Measurements from ENCODE around the gene NTRK2. TPM values are rescaled to one million over a fixed set of nuclear protein-coding genes. Genes with fewer than 3 reads are reported as not detected.
A peak's percentile ranks its signal among the peaks of the same experiment; 100 is the strongest.

The NTRK2 gene
- total RNA-seq, 1 donor: under 0.01 TPM

DNA sequence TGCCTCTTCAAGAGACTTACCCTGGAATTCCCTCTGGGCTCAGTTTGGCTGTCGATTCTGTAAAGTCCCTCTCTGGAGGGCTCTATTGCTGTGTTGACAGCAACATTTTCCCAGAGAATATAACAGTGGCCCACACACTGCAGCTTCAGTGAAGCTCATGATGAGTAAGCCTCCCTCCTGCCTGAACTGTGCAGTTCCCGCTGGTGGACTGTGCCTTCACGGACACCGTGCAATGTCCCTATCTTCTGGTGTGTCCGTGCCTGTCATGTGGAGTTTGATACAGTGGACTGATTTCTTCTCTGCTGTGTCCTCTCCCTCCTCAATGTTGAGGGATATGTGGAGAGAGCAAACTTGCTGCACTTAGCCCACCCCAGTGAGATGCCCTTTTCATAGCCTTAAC lies 109.0 kb downstream of the NTRK2 start:
- DNase-seq (ENCODE audit: low read depth in 2 of 3, low spot score in 2 of 3): no peak

DNA sequence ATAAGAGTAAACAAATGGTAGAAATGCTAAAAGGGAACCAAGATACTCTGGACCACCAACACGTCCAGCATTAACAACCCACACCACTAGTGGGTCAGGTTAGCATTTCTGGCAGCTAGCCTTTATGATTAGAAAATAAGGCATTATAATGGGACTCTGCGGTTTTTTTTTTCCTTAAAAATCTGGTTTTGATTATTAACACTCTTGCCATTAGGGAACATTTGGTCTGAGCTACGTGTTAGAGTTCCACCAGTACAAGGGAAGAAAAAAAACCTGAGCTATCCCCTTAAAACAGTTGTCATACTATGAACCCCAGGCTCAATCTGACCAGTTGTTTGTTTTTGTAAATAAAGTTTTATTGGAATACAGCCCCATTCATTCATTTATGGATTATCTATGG lies 110.4 kb downstream of the NTRK2 start:
- DNase-seq (ENCODE audit: low read depth in 2 of 3, low spot score in 2 of 3): no peak

DNA sequence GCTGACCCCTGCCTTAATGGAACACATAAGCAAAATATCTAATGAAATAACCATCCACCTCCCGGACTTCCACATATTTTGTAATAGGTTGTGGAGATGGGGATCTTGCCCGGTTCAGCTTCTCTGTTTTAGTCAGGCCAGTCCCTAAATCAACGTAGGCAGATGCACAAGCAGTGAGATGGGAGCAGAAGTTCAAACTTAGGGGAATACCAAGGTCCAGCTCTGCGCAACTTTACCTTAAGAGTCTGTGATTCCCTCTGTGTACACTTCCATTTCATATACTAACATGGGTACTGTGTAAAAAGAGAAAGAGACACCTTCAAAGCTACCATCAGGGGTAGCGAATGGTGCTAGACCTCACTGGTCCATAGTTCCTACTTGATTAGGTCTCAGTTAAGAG lies 110.9 kb downstream of the NTRK2 start:
- DNase-seq (ENCODE audit: low read depth in 2 of 3, low spot score in 2 of 3): no peak

DNA sequence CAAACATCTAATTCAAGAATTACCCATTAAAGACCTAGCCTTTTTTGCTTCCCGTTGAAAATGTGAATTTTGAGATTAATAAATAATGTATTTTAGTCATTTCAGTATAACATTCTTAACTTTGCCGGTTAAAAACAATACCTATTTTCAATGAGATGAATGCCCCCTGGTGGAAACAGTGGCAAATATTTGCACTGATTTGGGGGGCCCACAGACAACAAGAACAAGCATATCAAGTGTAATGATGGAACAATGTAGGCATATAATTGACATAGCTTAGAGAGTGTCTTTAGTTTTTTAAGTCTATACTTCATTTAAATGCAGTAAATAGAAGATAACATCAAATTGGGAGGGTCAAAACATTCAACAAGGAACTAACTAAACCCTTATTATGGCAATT lies 111.9 kb downstream of the NTRK2 start:
- DNase-seq (ENCODE audit: low read depth in 2 of 3, low spot score in 2 of 3): peak in 2 of 3 donors; percentile 14 to 61

- DNase-seq (ENCODE audit: low read depth in 2 of 3, low spot score in 2 of 3): no peak
Measured at GRCh38 chr9:84781931-84782866, 112.7 kb downstream of the NTRK2 start.

DNA sequence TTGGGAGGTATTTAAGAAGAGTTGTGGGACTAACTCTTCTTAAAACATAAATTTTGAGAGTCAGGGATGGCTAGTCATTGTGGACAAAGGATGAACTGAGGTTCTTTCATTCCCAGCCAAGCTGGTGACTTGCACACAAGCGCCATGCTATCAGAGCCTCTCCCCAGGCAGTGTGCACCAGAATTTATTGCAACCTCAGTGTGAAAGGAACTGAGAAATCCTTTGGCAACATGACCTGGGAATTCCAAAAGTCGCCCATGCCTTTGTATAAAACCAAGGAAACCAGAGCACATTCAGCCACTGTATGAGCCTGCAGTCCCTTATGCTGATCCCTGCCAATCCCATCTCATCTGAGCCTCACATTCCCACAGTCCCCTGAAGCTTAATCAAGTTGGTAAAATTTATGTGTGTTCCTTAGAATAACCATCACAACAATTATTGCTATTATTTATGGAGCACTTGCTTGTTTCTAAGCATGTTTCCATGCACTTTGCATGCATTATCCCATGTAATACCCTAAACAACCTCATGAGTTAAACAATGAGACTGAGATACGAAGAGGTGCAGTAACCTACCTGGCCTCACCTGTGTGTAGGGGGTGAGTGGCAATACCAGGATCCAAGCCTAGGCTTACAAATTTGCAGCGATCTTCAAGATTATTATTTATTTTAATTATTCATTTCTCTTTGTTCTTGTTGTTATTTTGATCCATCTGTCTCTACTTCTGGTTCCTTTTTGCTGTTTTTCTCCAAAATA lies 116.4 kb downstream of the NTRK2 start:
- no peak for DNase-seq (ENCODE audit: low read depth in 2 of 3, low spot score in 2 of 3)

DNA sequence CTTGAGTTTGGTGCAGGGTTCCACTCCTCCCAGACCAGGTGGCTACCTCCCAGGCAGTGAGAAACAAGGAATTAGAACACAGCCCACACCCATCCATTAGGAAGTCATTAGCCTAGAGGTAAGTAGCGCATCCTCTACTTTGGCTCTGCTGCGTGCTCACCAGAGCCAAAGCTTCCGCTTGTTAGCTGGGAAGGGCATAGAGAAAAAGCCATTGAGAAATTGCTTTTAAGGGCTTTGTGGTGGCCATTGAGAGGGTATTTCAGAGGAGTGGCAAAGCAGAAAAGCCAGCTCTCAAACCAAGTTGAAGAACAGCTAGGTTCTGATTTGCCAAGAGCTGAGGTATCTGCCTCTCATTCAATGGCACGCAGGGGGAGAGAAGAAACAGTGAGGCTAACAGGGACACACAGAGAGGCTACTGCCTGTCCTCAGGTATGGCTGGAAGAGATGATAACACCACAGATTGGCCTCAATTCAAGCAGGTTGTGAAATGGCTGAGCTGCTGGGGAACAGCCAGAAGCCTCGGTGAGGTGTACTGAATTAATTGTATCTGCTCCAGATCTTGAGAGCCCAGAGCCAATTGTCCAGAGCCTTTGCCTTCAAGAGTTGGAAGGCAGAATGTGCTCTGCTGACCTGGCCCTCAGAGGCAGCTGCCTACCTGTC lies 119.4 kb downstream of the NTRK2 start:
- no peak for DNase-seq (ENCODE audit: low read depth in 2 of 3, low spot score in 2 of 3)

DNA sequence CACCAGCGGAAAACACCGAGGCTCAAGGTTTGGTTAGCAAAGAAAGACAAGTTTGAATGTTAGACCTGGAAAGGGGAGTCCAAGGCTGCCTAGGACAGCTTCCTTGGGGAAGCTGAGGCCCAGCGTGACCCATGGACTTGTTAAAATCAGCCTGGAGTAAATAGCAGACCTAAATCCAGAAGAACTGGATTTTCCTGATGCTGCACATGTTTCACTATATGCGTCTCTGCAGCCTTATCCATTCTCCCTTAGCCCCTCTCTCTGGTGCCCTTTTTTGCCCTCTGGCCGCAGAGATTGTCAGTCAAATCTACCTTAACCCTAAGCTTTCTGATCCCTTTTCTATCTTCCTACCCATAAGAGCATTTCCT lies 119.9 kb downstream of the NTRK2 start:
- no peak for DNase-seq (ENCODE audit: low read depth in 2 of 3, low spot score in 2 of 3)

DNA sequence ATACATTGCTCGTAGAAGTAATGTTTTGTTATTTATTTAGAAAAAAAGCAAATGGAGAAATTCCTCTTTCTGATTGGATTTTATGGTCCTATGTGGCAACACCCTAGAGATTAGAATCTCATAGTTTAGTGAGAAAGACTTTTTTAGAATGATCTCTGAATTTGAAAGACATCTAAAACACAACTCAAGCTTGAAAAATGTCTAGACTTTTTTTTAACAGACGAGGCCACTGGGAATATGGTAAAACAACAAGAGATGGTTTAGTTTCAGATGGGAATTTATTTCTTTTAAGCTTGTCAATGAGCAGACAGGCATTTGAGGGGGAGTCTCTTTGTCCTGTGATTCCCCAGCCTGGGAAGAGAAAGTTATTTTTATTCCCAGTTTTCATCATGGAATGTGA lies 122.1 kb downstream of the NTRK2 start:
- no peak for DNase-seq (ENCODE audit: low read depth in 2 of 3, low spot score in 2 of 3)

DNA sequence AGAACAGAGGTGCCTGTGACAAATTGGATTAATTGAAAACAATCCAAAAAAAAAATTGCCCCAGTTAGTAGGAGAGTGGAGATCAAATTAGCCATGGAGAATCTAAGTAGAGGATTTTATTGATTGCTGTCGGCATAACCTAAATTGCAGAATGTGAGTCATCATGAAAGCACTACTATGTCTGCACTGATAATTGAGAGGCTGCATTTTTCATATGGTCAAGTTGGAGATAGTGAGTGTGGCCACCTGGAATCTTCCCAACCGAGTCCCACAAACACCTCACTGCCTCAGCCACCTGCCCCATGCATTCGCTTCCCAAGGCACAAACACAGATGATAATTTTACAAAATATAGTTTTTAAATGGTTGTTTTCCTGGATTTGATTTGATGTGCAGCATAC lies 123.7 kb downstream of the NTRK2 start:
- DNase-seq (ENCODE audit: low read depth in 2 of 3, low spot score in 2 of 3): no peak

- DNase-seq (ENCODE audit: low read depth in 2 of 3, low spot score in 2 of 3): no peak
Measured at GRCh38 chr9:84794981-84795637, 125.6 kb downstream of the NTRK2 start.

DNA sequence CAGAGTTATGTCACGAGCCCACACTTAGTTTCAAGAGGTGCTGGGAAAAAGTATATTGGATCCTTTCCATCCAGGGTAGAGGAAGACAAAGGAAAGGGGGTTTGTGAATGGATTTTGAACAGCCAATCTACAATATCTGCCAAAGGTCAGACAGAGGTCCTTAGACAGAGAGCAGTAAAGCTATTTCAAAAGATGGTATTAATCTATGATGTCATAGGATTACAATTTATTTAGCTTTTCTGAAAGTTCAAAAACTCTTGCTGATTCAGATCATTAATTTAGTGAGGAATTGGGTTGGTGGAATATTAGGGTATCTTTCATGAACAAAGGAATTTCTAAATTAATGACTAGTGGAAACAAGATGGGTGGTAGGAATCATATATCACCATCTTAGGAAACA lies 126.9 kb downstream of the NTRK2 start:
- DNase-seq (ENCODE audit: low read depth in 2 of 3, low spot score in 2 of 3): no peak

- no peak for DNase-seq (ENCODE audit: low read depth in 2 of 3, low spot score in 2 of 3)
Measured at GRCh38 chr9:84799251-84799650, 129.7 kb downstream of the NTRK2 start.

DNA sequence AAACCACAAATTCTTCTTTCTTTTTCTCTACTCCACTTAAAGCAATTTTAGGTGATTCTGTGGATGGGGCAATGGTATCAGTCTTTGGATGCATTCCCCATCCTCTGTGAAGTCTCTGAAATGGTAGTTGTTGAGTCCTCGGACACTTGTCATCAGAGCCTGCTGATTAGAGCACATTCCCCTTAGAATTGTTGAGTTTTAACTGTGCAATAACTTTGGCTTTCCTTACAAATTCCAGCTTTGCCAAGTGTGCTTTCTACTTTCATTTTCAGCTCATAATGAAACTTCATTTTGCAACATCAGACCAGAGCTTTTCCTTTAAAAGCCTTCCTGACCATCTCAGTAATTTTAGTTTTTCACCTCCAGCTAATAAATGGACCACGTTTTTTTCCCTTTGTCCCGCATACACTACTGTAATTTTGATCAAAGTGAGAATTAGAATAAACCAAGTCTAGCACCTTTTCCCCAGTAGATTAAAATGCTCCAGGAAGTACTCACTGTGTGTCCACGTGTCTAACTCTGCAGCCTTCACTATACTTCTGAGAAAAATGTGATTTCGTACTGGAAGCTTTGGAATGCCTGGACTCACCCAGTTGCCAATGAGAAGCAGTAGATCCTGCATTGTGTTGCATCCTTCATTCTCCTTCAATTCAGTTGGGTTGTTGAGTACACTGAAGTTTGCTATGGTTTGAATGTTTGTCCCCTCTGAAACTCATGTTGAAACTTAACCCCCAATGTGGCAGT lies 135.6 kb downstream of the NTRK2 start:
- no peak for DNase-seq (ENCODE audit: low read depth in 2 of 3, low spot score in 2 of 3)

GRCh38 chr9:84807431-84807830 lies 137.9 kb downstream of the NTRK2 start:
- no peak for DNase-seq (ENCODE audit: low read depth in 2 of 3, low spot score in 2 of 3)

DNA sequence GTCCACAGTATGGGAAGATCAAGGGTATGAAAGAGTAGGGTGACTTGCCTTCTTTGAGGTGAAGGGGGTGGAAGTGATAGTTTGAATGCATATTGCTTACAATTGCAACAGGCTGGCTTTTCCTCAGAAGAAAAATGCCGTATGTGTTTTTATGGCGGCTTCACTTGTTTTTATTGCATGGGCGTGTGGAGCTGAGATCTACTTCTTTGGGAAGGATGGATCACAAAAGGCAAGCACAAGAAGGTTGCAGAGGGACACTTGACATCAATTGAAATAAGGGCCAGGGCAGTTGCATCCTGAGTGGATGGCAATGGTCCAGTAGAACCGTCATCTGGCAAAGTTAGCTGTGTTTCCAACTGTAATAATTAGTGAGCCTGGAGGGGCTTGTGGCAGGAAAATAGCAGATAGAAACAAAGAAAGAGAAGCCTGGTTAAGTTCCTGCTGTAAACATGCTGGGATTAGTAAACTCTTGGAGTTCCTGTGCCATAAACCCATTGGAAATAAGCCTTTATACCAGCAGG lies 138.4 kb downstream of the NTRK2 start:
- DNase-seq (ENCODE audit: low read depth in 2 of 3, low spot score in 2 of 3): no peak

DNA sequence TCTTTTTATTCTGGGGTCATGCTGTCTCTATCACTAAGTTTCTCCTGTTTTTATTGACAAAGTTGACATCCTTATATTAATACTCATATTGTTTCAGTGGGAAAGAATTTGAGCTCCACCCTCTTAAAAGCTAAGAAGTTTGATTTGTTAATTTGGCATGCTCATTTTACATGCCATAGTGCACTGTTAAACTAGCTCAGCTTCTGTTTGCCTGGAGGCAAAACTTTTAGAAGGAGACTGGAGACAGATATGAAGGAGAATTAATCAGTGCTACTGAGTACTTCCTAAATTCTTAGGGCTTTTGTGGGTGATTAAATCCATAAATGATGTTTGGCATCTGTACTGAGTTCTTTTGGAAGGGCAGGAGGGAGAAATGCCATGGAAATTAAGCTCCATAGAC lies 138.9 kb downstream of the NTRK2 start:
- DNase-seq (ENCODE audit: low read depth in 2 of 3, low spot score in 2 of 3): no peak

- no peak for DNase-seq (ENCODE audit: low read depth in 2 of 3, low spot score in 2 of 3)
Measured at GRCh38 chr9:84811072-84811750, 141.7 kb downstream of the NTRK2 start.

DNA sequence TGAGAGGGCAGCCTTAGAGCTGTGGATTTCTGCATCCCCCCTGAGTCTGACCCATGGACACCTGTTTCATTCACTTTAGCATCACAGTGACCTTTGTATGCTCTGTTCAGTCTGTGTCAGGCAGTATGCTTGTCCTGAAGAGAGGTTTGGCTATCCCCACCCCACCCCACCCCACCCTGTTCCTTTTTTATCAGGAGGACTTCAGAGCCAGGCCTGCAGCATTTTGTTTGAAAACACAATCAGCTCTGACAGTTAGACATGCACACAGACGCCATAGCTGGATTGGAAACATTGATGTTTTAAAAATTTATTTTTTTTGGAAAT lies 142.2 kb downstream of the NTRK2 start:
- no peak for DNase-seq (ENCODE audit: low read depth in 2 of 3, low spot score in 2 of 3)

GRCh38 chr9:84812355-84812754 lies 142.8 kb downstream of the NTRK2 start:
- no peak for DNase-seq (ENCODE audit: low read depth in 2 of 3, low spot score in 2 of 3)

Measured in hematopoietic multipotent progenitor cell (in vitro differentiated cells).